H9 (cell line): ENCODE measurements around the gene SREBF1. TPM values are rescaled to one million over a fixed set of nuclear protein-coding genes. Genes with fewer than 3 reads are reported as not detected.

Experiments
- DNase-seq: peaks from one replicate; pipeline ENCODE4 v3.0.0-alpha.2; 2017
- H2AFZ ChIP-seq: one replicate; pipeline ENCODE4 v1.6.1; 2013; ENCODE audit warnings: mild to moderate bottlenecking, low read length, control low read depth, moderate library complexity
- H2AK5ac ChIP-seq: 2 replicates; pipeline ENCODE4 v1.6.1; 2013; ENCODE audit warnings: low read length, control low read depth, mixed read lengths; ENCODE audit not compliant: insufficient read length
- H2BK120ac ChIP-seq: one replicate; pipeline ENCODE4 v1.6.1; 2013; ENCODE audit warnings: low read depth, mild to moderate bottlenecking, low read length, control low read depth, inconsistent platforms; ENCODE audit not compliant: poor library complexity, severe bottlenecking
- H2BK12ac ChIP-seq: 2 replicates; pipeline ENCODE4 v1.6.1; 2013; ENCODE audit warnings: low read length, control low read depth, mixed read lengths, low read depth; ENCODE audit not compliant: insufficient read length
- H2BK15ac ChIP-seq: 2 replicates; pipeline ENCODE4 v1.6.1; 2013; ENCODE audit warnings: low read depth, low read length, control low read depth
- H2BK20ac ChIP-seq: one replicate; pipeline ENCODE4 v1.6.1; 2013; ENCODE audit warnings: low read depth, mild to moderate bottlenecking, low read length, control low read depth, inconsistent platforms; ENCODE audit not compliant: poor library complexity, severe bottlenecking
- H2BK5ac ChIP-seq: 2 replicates; pipeline ENCODE4 v1.6.1; 2013; ENCODE audit warnings: low read length, control low read depth, mixed read lengths; ENCODE audit not compliant: insufficient read length
- H3K14ac ChIP-seq: 2 replicates; pipeline ENCODE4 v1.6.1; 2013; ENCODE audit warnings: low read length, control low read depth; ENCODE audit not compliant: insufficient read depth
- H3K18ac ChIP-seq: 2 replicates; pipeline ENCODE4 v1.6.1; 2013; ENCODE audit warnings: low read depth, mild to moderate bottlenecking, mixed read lengths, low read length, control low read depth; ENCODE audit not compliant: insufficient read length
- H3K23ac ChIP-seq: 2 replicates; pipeline ENCODE4 v1.6.1; 2013; ENCODE audit warnings: low read length, control low read depth, mixed read lengths, low read depth; ENCODE audit not compliant: insufficient read length
- H3K23me2 ChIP-seq: 2 replicates; pipeline ENCODE4 v1.6.1; 2013; ENCODE audit warnings: low read depth, mild to moderate bottlenecking, mixed read lengths, low read length, control low read depth; ENCODE audit not compliant: insufficient read length, poor library complexity, severe bottlenecking
- H3K27ac ChIP-seq: 2 replicates; pipeline ENCODE4 v1.5.1; 2013; ENCODE audit warnings: low read length, control low read depth, mixed read lengths, low read depth; ENCODE audit not compliant: insufficient read length
- H3K27me3 ChIP-seq: 2 replicates; pipeline ENCODE4 v1.6.1; 2013; ENCODE audit warnings: low read length, control low read depth, inconsistent platforms; ENCODE audit not compliant: insufficient read depth
- H3K4ac ChIP-seq: 2 replicates; pipeline ENCODE4 v1.6.1; 2013; ENCODE audit warnings: low read depth, mild to moderate bottlenecking, control low read depth, inconsistent platforms, low read length, moderate library complexity
- H3K4me1 ChIP-seq: 2 replicates; pipeline ENCODE4 v1.6.1; 2013; ENCODE audit warnings: low read length, control low read depth, inconsistent platforms; ENCODE audit not compliant: insufficient read depth
- H3K4me2 ChIP-seq: 2 replicates; pipeline ENCODE4 v1.6.1; 2013; ENCODE audit warnings: low read length, control low read depth, mixed read lengths; ENCODE audit not compliant: insufficient read length, insufficient read depth
- H3K56ac ChIP-seq: 2 replicates; pipeline ENCODE4 v1.6.1; 2013; ENCODE audit warnings: low read depth, mild to moderate bottlenecking, mixed read lengths, low read length, control low read depth; ENCODE audit not compliant: insufficient read length
- H3K79me1 ChIP-seq: 2 replicates; pipeline ENCODE4 v1.6.1; 2013; ENCODE audit warnings: low read depth, mild to moderate bottlenecking, moderate library complexity, low read length, control low read depth, inconsistent platforms; ENCODE audit not compliant: insufficient read depth, poor library complexity, severe bottlenecking
- H3K79me2 ChIP-seq: 2 replicates; pipeline ENCODE4 v1.6.1; 2013; ENCODE audit warnings: low read length, control low read depth, inconsistent platforms; ENCODE audit not compliant: insufficient read depth
- H3K9ac ChIP-seq: 2 replicates; pipeline ENCODE4 v1.6.1; 2013; ENCODE audit warnings: low read length, control low read depth, mixed read lengths; ENCODE audit not compliant: insufficient read length; ENCODE audit errors: extremely low read depth
- H3K9me3 ChIP-seq: one replicate; pipeline ENCODE4 v1.6.1; 2013; ENCODE audit warnings: low read depth, low read length, inconsistent platforms; ENCODE audit not compliant: control insufficient read depth
- H3T11ph ChIP-seq: one replicate; pipeline ENCODE4 v1.6.1; 2013; ENCODE audit warnings: mild to moderate bottlenecking, low read length, control low read depth, inconsistent platforms
- H4K20me1 ChIP-seq: one replicate; pipeline ENCODE4 v1.6.1; 2013; ENCODE audit not compliant: control insufficient read depth, insufficient read length, insufficient read depth
- H4K5ac ChIP-seq: 2 replicates; pipeline ENCODE4 v1.6.1; 2013; ENCODE audit warnings: low read depth, mild to moderate bottlenecking, mixed read lengths, low read length, control low read depth; ENCODE audit not compliant: insufficient read length
- H4K8ac ChIP-seq: replicated peaks from 2 replicates; pipeline ENCODE4 v1.6.1; 2013; ENCODE audit warnings: low read length, control low read depth, mixed read lengths, low read depth; ENCODE audit not compliant: insufficient read length
- H4K91ac ChIP-seq: 2 replicates; pipeline ENCODE4 v1.6.1; 2013; ENCODE audit warnings: low read depth, mild to moderate bottlenecking, moderate library complexity, mixed read lengths, low read length, control low read depth; ENCODE audit not compliant: insufficient read length
- H3K27ac Mint-ChIP-seq, 3 experiments: 2 replicates in 2 of 3; 3 replicates in 1 of 3; pipeline ENCODE4 v1.8.0; 2020 to 2021; ENCODE audit warnings: mixed read lengths in 3 of 3, mild to moderate bottlenecking in 1 of 3, moderate library complexity in 1 of 3
- H3K27me3 Mint-ChIP-seq: 2 replicates; pipeline ENCODE4 v1.8.0; 2021; ENCODE audit warnings: low read depth, mild to moderate bottlenecking, moderate library complexity, mixed read lengths
- H3K36me3 Mint-ChIP-seq, 3 experiments: 2 replicates in 2 of 3; 3 replicates in 1 of 3; pipeline ENCODE4 v1.8.0; 2020 to 2021; ENCODE audit warnings: low read depth in 3 of 3, mixed read lengths in 3 of 3; ENCODE audit not compliant: insufficient read depth in 1 of 3
- H3K4me1 Mint-ChIP-seq, 2 experiments: 2 replicates each; pipeline ENCODE4 v1.8.0; 2020; ENCODE audit warnings: mixed read lengths in 2 of 2
- H3K4me3 Mint-ChIP-seq, 2 experiments: 2 replicates in 1 of 2; 3 replicates in 1 of 2; pipeline ENCODE4 v1.8.0; 2020 to 2021; ENCODE audit warnings: mild to moderate bottlenecking in 2 of 2, mixed read lengths in 2 of 2, moderate library complexity in 1 of 2
- H3K9me3 Mint-ChIP-seq, 2 experiments: 2 replicates in 1 of 2; 3 replicates in 1 of 2; pipeline ENCODE4 v1.8.0; 2020; ENCODE audit warnings: mild to moderate bottlenecking in 2 of 2, mixed read lengths in 2 of 2, moderate library complexity in 1 of 2
- WGBS: extraction: QIAGEN DNeasy Blood & Tissue Kit; methylation state at CpG from one replicate; pipeline ENCODE4 v1.1.7; 2013; ENCODE audit warnings: missing lambda C conversion rate, low lambda C conversion rate, mixed read lengths; ENCODE audit not compliant: insufficient read length; ENCODE audit errors: extremely low coverage; 5-methylcytosine and 5-hydroxymethylcytosine counted together
- total RNA-seq: library from RNA; stranded (reverse); gene quantifications from 2 replicates; pipeline ENCODE4 v1.2.1, GENCODE V29; 2021
- TF ChIP-seq, protein P1 (sequence below): fragments of 200-600 bp; sonication (generic); conservative IDR thresholded peaks from 3 replicates; pipeline ENCODE4 v1.8.0; 2021; ENCODE audit warnings: antibody characterized with exemption, mild to moderate bottlenecking

The SREBF1 gene
- total RNA-seq, 1 experiment from 2014 or later, result 81.9 TPM

DNA sequence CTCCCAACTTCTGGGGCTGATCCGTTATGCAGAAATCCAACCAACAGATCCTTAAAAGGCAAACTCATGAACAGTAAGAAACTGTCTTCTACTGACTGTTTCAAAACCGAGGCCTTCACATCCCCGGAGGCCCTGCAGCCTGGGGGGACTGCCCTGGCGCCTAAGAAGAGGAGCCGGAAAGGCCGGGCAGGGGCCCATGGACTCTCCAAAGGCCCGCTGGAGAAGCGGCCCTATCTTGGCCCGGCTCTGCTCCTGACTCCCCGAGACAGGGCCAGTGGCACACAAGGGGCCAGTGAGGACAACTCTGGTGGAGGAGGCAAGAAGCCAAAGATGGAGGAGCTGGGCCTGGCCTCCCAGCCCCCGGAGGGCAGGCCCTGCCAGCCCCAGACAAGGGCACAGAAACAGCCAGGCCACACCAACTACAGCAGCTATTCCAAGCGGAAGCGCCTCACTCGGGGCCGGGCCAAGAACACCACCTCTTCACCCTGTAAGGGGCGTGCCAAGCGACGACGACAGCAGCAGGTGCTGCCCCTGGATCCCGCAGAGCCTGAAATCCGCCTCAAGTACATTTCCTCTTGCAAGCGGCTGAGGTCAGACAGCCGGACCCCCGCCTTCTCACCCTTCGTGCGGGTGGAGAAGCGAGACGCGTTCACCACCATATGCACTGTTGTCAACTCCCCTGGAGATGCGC is 39.5 kb downstream of the SREBF1 start:
- Histone ChIP-seq H2AFZ (no peak overlapping the region), H3K4me2 (no peak overlapping the region), H3K79me1 (no peaks in the 10 kb centered on the region), H2AK5ac (no peak overlapping the region), H3K23ac (no peak overlapping the region), H3K9me3 (no peaks in the 10 kb centered on the region), H3K27ac (no peak overlapping the region), H3K4me1 (no peaks in the 10 kb centered on the region; the same call in 1 of the 2 replicates), H3T11ph (no peak overlapping the region), H4K8ac (no peak overlapping the region), H2BK5ac (no peak overlapping the region), H4K91ac (no peak overlapping the region), H2BK20ac (no peak overlapping the region), H3K14ac (no peak overlapping the region), H3K4ac (no peak overlapping the region), H4K20me1 (no peaks in the 10 kb centered on the region), H3K18ac (no peak overlapping the region), H3K9ac (no peak overlapping the region), H4K5ac (no peak overlapping the region), H3K27me3 (no peaks in the 10 kb centered on the region; the same call in 1 of the 2 replicates), H2BK15ac (no peak overlapping the region), H3K56ac (no peak overlapping the region), H2BK120ac (no peak overlapping the region), H2BK12ac (no peak overlapping the region), H3K79me2 (no peaks in the 10 kb centered on the region), H3K23me2 (no peaks in the 10 kb centered on the region)
- no CpG with 5 or more reads among the region's 30 CpGs for WGBS
- Mint-ChIP-seq H3K27me3 (peaks cover 37% of the 10 kb centered on the region), H3K4me1 (peaks cover 24 to 40% of the 10 kb centered on the region in 2 experiments), H3K36me3 (no peaks in the 10 kb centered on the region), H3K27ac (no peak overlapping the region), H3K4me3 (no peak overlapping the region), H3K9me3 (no peaks in the 10 kb centered on the region; a peak in 1 of 5 replicates)
- TF ChIP-seq, protein P1, sequence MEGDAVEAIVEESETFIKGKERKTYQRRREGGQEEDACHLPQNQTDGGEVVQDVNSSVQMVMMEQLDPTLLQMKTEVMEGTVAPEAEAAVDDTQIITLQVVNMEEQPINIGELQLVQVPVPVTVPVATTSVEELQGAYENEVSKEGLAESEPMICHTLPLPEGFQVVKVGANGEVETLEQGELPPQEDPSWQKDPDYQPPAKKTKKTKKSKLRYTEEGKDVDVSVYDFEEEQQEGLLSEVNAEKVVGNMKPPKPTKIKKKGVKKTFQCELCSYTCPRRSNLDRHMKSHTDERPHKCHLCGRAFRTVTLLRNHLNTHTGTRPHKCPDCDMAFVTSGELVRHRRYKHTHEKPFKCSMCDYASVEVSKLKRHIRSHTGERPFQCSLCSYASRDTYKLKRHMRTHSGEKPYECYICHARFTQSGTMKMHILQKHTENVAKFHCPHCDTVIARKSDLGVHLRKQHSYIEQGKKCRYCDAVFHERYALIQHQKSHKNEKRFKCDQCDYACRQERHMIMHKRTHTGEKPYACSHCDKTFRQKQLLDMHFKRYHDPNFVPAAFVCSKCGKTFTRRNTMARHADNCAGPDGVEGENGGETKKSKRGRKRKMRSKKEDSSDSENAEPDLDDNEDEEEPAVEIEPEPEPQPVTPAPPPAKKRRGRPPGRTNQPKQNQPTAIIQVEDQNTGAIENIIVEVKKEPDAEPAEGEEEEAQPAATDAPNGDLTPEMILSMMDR, result no peak
- no peak for DNase-seq
